SK-N-SH (cell line): ENCODE data around the gene MET. TPM values are rescaled to one million over a fixed set of nuclear protein-coding genes. Genes with fewer than 3 reads are reported as not detected.

Source experiments
- CTCF ChIA-PET: fragments of 300-600, 350-600 bp; formaldehyde crosslinking; extraction: SDS; loops from one replicate; lab custom pipeline; 2021; lab: Yijun Ruan, JAX
- POLR2A ChIA-PET: fragments of 350-600 bp; sonication (Branson Sonifier 250); formaldehyde crosslinking; extraction: SDS; loops from one replicate; lab custom pipeline; 2020; ENCODE audit warnings: antibody characterized with exemption, inconsistent platforms; lab: Yijun Ruan, JAX
- DNase-seq: peaks from one replicate; pipeline ENCODE4 v3.0.0; 2012
- H2AFZ ChIP-seq: fragments of 200-600 bp; sonication (generic); 2 replicates; pipeline ENCODE4 v1.8.1; 2016; ENCODE audit warnings: antibody characterized with exemption, mild to moderate bottlenecking, low read depth
- H3F3A ChIP-seq: fragments of 200-600 bp; sonication (generic); replicated peaks from 2 replicates; pipeline ENCODE3; 2016; ENCODE audit warnings: antibody characterized with exemption, mild to moderate bottlenecking; ENCODE audit not compliant: insufficient read depth
- H3K27ac ChIP-seq, 2 experiments: fragments of 200-500 bp in 1 of 2; fragments of 200-600 bp in 1 of 2; sonication (Bioruptor generic) in 1 of 2; sonication (generic), shearing (Covaris generic) in 1 of 2; 2 replicates each; pipeline versions ENCODE4 v1.5.1 to v1.6.1; 2014 to 2016; ENCODE audit warnings: low read depth in 2 of 2, inconsistent platforms in 1 of 2, low read length in 1 of 2, mild to moderate bottlenecking in 1 of 2, mixed read lengths in 1 of 2
- H3K27me3 ChIP-seq: fragments of 200-600 bp; sonication (generic), shearing (Covaris generic); 2 replicates; pipeline ENCODE4 v1.6.1; 2016; ENCODE audit warnings: mixed run types; ENCODE audit not compliant: insufficient read depth
- H3K36me3 ChIP-seq, 2 experiments: fragments of 200-500 bp in 1 of 2; fragments of 200-600 bp in 1 of 2; sonication (Bioruptor generic) in 1 of 2; sonication (generic) in 1 of 2; replicated peaks in 1 of 2; 2 replicates each; pipeline versions ENCODE3 to v1.5.1; 2014 to 2016; ENCODE audit warnings: low read length in 1 of 2, mild to moderate bottlenecking in 1 of 2; ENCODE audit not compliant: insufficient read depth in 2 of 2, control insufficient read depth in 1 of 2
- H3K4me1 ChIP-seq, 2 experiments: fragments of 200-500 bp in 1 of 2; fragments of 200-600 bp in 1 of 2; sonication (Bioruptor generic) in 1 of 2; sonication (generic), shearing (Covaris generic) in 1 of 2; 2 replicates each; pipeline versions ENCODE4 v1.5.1 to v1.6.1; 2014 to 2016; ENCODE audit warnings: low read depth in 1 of 2, low read length in 1 of 2, mixed run types in 1 of 2; ENCODE audit not compliant: insufficient read depth in 2 of 2, control insufficient read depth in 1 of 2
- H3K4me2 ChIP-seq: fragments of 200-600 bp; sonication (generic), shearing (Covaris generic); 2 replicates; pipeline ENCODE4 v1.6.1; 2017; ENCODE audit warnings: mixed run types
- H3K4me3 ChIP-seq, 2 experiments: fragments of 200-500 bp in 1 of 2; fragments of 200-600 bp in 1 of 2; sonication (Bioruptor generic) in 1 of 2; sonication (generic), shearing (Covaris generic) in 1 of 2; 2 replicates each; pipeline versions ENCODE4 v1.5.1 to v1.8.1; 2014 to 2016; ENCODE audit warnings: low read depth in 2 of 2, inconsistent platforms in 1 of 2, low read length in 1 of 2, mild to moderate bottlenecking in 1 of 2, mixed read lengths in 1 of 2, moderate library complexity in 1 of 2
- H3K79me2 ChIP-seq: fragments of 200-600 bp; sonication (generic); 2 replicates; pipeline ENCODE4 v1.8.1; 2017; ENCODE audit warnings: mild to moderate bottlenecking; ENCODE audit not compliant: insufficient read depth
- H3K9ac ChIP-seq: fragments of 200-600 bp; sonication (generic); 2 replicates; pipeline ENCODE4 v1.6.1; 2017; ENCODE audit warnings: mixed run types
- H3K9me2 ChIP-seq: fragments of 200-600 bp; sonication (generic); 2 replicates; pipeline ENCODE4 v1.6.1; 2017; ENCODE audit warnings: mixed run types
- H3K9me3 ChIP-seq: fragments of 200-600 bp; sonication (generic); 2 replicates; pipeline ENCODE4 v1.6.1; 2017; ENCODE audit warnings: mixed run types, mild to moderate bottlenecking, moderate library complexity
- H4K20me1 ChIP-seq: fragments of 200-600 bp; sonication (generic); 2 replicates; pipeline ENCODE4 v1.6.1; 2017; ENCODE audit warnings: mild to moderate bottlenecking, mixed run types; ENCODE audit not compliant: insufficient read depth
- ELF1 ChIP-seq: IDR thresholded peaks from 2 replicates; pipeline ENCODE4 v1.4.0; 2012
- EP300 ChIP-seq, 2 experiments: IDR thresholded peaks; 2 replicates each; pipeline versions ENCODE4 v1.4.0 to v1.6.1; 2012; ENCODE audit warnings: borderline replicate concordance in 1 of 2, low read depth in 1 of 2, low read length in 1 of 2
- FOSL2 ChIP-seq: IDR thresholded peaks from 2 replicates; pipeline ENCODE4 v1.4.0; 2012; ENCODE audit warnings: low read depth, mild to moderate bottlenecking, moderate library complexity, borderline replicate concordance
- NFIC ChIP-seq: IDR thresholded peaks from 2 replicates; pipeline ENCODE4 v1.4.0; 2012; ENCODE audit warnings: borderline replicate concordance
- NRF1 ChIP-seq: IDR thresholded peaks from 2 replicates; pipeline ENCODE4 v1.6.1; 2012; ENCODE audit warnings: low read depth, mild to moderate bottlenecking, low read length
- POLR2AphosphoS5 ChIP-seq: IDR thresholded peaks from 2 replicates; pipeline ENCODE4 v1.6.1; 2012; ENCODE audit warnings: low read depth, low read length
- RXRA ChIP-seq: IDR thresholded peaks from 2 replicates; pipeline ENCODE4 v1.4.0; 2012; ENCODE audit warnings: low read depth, mild to moderate bottlenecking, borderline replicate concordance
- SIN3A ChIP-seq: IDR thresholded peaks from 2 replicates; pipeline ENCODE4 v1.6.1; 2012; ENCODE audit warnings: low read depth, mild to moderate bottlenecking, low read length, moderate library complexity, borderline replicate concordance
- SMC3 ChIP-seq: IDR thresholded peaks from 2 replicates; pipeline ENCODE4 v1.6.1; 2012; ENCODE audit warnings: low read depth, low read length, improper control_type of control experiment
- TEAD4 ChIP-seq: IDR thresholded peaks from 2 replicates; pipeline ENCODE4 v1.4.0; 2012; ENCODE audit warnings: mild to moderate bottlenecking, borderline replicate concordance; ENCODE audit not compliant: insufficient read depth
- ZBTB33 ChIP-seq: IDR thresholded peaks from 2 replicates; pipeline ENCODE4 v1.4.0; 2012; ENCODE audit warnings: low read depth, borderline replicate concordance
- WGBS: methylation state at CpG from one replicate; pipeline ENCODE4 v1.1.6; 2017; ENCODE audit warnings: low lambda C conversion rate; 5-methylcytosine and 5-hydroxymethylcytosine counted together
- polyA plus RNA-seq, 3 experiments: library from polyadenylated mRNA; depleted of rRNA; stranded (reverse); fragments of >200 nt; gene quantifications; 2 replicates each; pipeline ENCODE4 v1.2.3, GENCODE V29; 2012

Gene MET
- polyA plus RNA-seq, 1 of the 3 experiments (the other 2 are of a cell fraction), result 38.7 TPM

GRCh38 chr7:116733924-116734580, 62.1 kb downstream of the MET start:
- Histone ChIP-seq H3K4me2 (no peak overlapping the region), H3K9me3 (no peaks in the 10 kb centered on the region), H3F3A (no peaks in the 10 kb centered on the region), H3K27ac (no peak overlapping the region; a peak in 1 of 4 replicates), H3K79me2 (peaks cover 6% of the 10 kb centered on the region), H3K9ac (no peak overlapping the region), H4K20me1 (no peaks in the 10 kb centered on the region), H2AFZ (no peak overlapping the region), H3K36me3 (peaks cover 14 to 20% of the 10 kb centered on the region in 2 experiments), H3K27me3 (peaks cover 10% of the 10 kb centered on the region; the same call in 1 of the 2 replicates), H3K4me1 (no peaks in the 10 kb centered on the region; a peak in 2 of 4 replicates), H3K4me3 (no peak overlapping the region), H3K9me2 (no peaks in the 10 kb centered on the region)
- no peak for TF ChIP-seq RXRA
- WGBS, result 33% methylated on average over 4 of the region's 4 CpGs
- CTCF ChIA-PET, result interaction anchor here (0.9 to 2.0 kb wide), 2 partner anchors 145 to 475 kb away, joined by 3 to 6 read pairs; no protein-coding TSS in a partner anchor
- POLR2A ChIA-PET, result no interaction called here
- no peak for DNase-seq

GRCh38 chr7:116734710-116735109, 62.7 kb downstream of the MET start:
- no peak overlapping the region for H2AFZ ChIP-seq
- 35% methylated on average over 6 of the region's 6 CpGs for WGBS
- ChIA-PET POLR2A (no interaction called here), CTCF (interaction anchor here (0.9 to 2.0 kb wide), 2 partner anchors 146 to 476 kb away, joined by 3 to 6 read pairs; no protein-coding TSS in a partner anchor)
- H3K9me3 ChIP-seq, result no peaks in the 10 kb centered on the region
- peaks cover 8% of the 10 kb centered on the region; the same call in 1 of the 2 replicates for H3K27me3 ChIP-seq
- no peaks in the 10 kb centered on the region for H4K20me1 ChIP-seq
- H3K4me2 ChIP-seq, result no peak overlapping the region
- TF ChIP-seq FOSL2, result no peak
- no peak for TF ChIP-seq POLR2AphosphoS5
- no peak for TF ChIP-seq NFIC
- TF ChIP-seq EP300 (IDR thresholded peaks at IDR 0.05; ENCODE audit: borderline replicate concordance in 1 of 2, low read depth in 1 of 2, low read length in 1 of 2), result no peak
- TF ChIP-seq NRF1, result no peak
- no peak for TF ChIP-seq TEAD4
- TF ChIP-seq SIN3A, result no peak
- TF ChIP-seq SMC3, result no peak
- TF ChIP-seq ELF1, result no peak
- TF ChIP-seq ZBTB33, result no peak
- TF ChIP-seq, all 33 proteins: peak for 0
- Histone ChIP-seq H3K79me2 (peaks cover 5% of the 10 kb centered on the region), H3K9ac (no peak overlapping the region), H3K36me3 (peaks cover 9 to 20% of the 10 kb centered on the region in 2 experiments), H3F3A (no peaks in the 10 kb centered on the region), H3K9me2 (no peaks in the 10 kb centered on the region), H3K4me3 (no peak overlapping the region), H3K27ac (no peak overlapping the region), H3K4me1 (no peaks in the 10 kb centered on the region; a peak in 2 of 4 replicates)
- DNase-seq, result no peak
